ENCODE data around the gene NR3C1.

NR3C1 gene

DNA sequence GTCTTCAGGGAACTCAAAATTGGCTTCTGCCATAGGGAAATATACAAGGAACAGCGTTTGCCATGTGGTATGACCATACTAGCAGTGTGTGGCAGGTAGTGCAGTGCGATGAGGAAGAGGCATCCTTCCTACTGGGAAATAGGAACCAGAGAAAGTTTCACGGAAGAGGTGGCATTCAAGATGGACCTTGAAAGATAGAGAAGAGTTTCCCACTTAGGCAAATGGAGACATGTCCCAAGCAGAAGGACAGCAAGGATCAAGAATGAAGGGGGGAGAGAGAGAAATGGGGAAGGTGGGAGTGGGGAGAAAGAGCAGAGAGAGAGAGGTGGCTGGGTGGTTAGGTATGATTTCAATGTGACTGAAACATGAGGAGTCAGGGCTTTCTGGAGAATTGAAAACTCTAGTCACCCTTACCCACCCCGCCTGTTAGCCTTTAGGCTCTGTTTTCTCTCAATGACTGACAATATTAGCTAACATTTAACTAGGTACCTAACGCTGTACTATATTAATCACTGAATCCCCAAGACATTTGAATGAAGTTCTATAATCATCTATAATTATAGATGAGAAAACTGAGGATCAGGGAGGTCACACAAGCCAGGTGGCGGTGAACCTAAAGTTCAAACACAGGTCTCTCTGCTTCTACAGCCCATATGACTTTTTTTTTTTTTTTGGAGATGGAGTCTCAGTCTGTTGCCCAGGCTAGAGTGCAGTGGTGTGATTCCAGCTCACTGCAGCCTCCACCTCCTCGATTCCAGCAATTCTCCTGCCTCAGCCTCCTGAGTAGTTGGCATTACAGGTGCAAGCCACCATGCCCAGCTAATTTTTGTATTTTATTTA lies 171.3 kb downstream of the NR3C1 start:
- DNase-seq (ENCODE audit: low read depth), result no peak

DNA sequence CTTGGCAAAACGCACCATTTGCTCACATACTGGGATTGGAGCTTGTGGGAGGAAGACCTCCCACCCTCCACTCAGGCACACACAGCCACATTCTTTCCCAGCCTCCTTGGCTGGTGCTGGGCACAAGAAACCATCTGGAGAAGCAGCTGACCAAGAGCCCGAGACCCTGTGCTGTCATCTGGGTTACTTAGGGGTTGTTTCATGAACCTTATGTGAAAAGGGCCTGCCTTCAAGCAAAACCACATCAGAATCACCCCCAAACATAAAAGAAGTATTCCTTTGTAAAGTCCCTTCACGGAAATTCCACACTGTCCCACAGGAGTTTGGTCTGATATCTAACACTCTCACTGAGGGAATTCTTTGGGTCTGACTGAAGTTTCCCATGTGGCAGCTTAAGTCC lies 172.1 kb downstream of the NR3C1 start:
- DNase-seq (ENCODE audit: low read depth), result no peak

DNA sequence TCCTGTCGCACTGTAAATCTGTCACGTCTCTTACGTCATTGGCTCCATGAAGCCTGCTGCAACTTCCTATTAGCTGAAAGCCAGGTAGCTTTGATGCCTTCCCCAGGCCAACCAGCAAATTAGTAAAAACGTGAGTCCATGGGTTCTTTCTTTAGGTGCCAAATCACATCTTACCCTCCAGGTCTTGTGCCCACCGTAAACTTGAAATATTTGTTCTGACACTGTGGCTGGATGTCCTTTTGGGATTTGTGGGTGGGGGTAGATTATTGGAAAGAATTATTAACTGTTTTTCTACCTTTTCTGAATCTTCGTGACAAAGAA lies 172.8 kb downstream of the NR3C1 start:
- DNase-seq (ENCODE audit: low read depth), result no peak

DNA sequence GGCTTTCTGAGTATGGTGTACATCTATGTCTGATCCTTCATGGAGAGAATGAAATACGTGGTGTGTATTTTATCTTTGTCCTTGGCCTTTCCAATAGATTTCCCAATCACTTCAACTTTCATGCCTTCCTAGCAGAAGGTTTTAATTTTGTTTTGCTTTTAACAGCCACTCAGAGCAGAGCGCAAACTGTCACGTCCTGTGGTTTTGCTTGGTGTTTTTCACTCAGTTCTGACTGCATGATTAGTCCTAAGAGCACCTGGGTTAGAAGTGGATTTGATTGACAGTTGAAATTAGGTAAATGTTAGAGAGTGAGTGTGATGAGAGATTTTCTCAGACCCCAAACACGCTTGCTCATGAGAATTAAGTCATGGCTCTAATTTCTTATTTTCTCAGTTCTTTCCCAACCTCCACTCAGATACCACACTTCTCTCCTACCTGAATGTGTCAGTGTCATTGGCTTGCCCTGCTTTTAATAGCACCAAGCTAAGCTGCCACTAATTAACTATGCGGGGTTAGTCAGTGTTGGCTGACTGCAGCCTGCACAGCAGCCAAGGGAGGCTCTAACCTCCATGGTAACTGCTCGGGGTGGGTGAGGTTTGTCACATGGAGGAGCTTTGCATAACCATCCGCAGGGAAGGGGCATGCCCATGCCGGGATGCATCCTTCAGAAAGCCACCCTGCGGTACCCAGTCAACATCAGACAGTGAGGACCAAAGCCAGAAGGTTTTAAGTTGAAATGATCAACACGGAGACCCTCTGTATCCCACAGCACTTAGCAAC lies 173.4 kb downstream of the NR3C1 start:
- DNase-seq (ENCODE audit: low read depth), result no peak

DNA sequence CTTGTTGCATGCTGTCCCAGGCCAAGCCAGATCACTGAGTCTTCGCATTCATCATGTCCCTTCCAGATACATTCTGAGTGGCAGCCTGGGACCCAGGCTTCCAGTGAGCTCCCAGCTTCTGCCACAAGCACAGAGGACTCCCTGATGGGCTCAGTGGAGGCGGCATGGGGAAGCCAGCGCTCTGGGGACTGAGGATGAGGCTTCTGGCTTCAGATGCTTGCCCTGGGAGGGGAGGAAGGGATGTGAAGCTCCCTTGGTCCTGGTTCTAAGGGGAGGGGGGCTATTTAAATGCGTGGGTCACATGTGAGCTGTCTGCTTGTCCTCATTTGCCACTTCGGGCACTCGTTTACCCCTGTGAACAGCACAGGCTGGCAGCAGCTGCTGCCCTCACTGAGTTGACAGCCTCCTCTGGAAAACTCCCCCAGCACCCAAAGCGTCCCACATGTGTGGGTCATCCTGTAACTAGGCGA lies 174.0 kb downstream of the NR3C1 start:
- DNase-seq (ENCODE audit: low read depth), result no peak

DNA sequence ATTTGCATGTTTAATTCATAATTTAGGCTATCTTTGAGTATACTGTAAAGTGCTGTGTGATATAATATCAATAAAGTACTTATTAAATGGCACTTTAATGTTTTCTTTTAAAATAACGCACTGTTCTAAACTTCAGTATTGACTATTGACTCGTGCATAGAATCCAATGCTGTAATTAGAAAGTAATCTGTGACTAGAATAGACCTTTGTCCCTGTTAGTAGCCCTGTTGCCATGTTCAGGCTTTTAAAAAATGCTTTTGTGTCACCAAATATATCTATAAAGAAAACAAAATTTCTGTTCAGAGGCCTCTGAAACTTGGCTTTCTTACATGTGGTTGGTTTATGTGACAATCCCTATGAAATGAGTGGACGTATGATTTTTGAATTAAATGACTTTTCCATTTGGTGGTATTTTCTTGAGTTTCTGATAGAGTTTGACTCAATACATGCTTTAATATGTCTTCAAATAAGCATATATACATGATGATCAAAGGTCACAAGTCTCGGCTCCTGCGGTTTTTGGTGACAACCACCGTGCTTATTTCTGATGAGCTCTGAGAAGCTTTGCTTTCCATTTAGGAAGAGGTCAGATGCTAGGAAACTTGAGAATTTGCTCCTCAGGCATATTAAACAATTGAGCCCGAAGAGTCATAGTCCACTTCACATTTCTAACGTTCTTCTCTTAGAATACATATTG lies 174.7 kb downstream of the NR3C1 start:
- no peak for DNase-seq (ENCODE audit: low read depth)

Measured in fibroblast of the conjunctiva (primary cell).